Activated CD8-positive, alpha-beta T cell treated with anti-CD3 and anti-CD28 coated beads for 36 hours (primary cell): ENCODE data around the gene CPEB4. TPM values are rescaled to one million over a fixed set of nuclear protein-coding genes. Genes with fewer than 3 reads are reported as not detected.

Experiments
- ATAC-seq: fragments of 200-7000 bp; cut with Tn5 transposase; one replicate; pipeline ENCODE4 v1.10.0; 2021; ENCODE audit warnings: mild to moderate bottlenecking, moderate library complexity
- CTCF ChIA-PET: fragments of 350-600 bp; sonication (Branson Sonifier 250); formaldehyde crosslinking; loops from one replicate; lab custom pipeline; 2021; ENCODE audit warnings: antibody characterized with exemption; lab: Charles Lee
- POLR2A ChIA-PET: fragments of 350-600 bp; sonication (Branson Sonifier 250); formaldehyde crosslinking; loops from one replicate; lab custom pipeline; 2021; ENCODE audit warnings: antibody characterized with exemption; lab: Charles Lee
- DNase-seq: peaks from one replicate; pipeline ENCODE4 v3.0.0-alpha.2; 2020
- H3K27ac Mint-ChIP-seq: one replicate; pipeline ENCODE4 v1.8.0; 2021; ENCODE audit warnings: mild to moderate bottlenecking, mixed read lengths
- H3K27me3 Mint-ChIP-seq: one replicate; pipeline ENCODE4 v1.8.0; 2021; ENCODE audit warnings: mixed read lengths
- H3K36me3 Mint-ChIP-seq: one replicate; pipeline ENCODE4 v1.8.0; 2021; ENCODE audit warnings: low read depth, mixed read lengths
- H3K4me1 Mint-ChIP-seq: one replicate; pipeline ENCODE4 v1.8.0; 2021; ENCODE audit warnings: low read depth, mixed read lengths
- H3K4me3 Mint-ChIP-seq: one replicate; pipeline ENCODE4 v1.8.0; 2021; ENCODE audit warnings: mild to moderate bottlenecking, moderate library complexity, mixed read lengths
- H3K9me3 Mint-ChIP-seq: one replicate; pipeline ENCODE4 v1.8.0; 2021; ENCODE audit warnings: mixed read lengths
- intact Hi-C: fragments of 100-400 bp; cut with micrococcal nuclease; formaldehyde crosslinking; loops from one replicate; pipeline ENCODE4 v1.10.0; 2022
- total RNA-seq, 2 experiments: library from RNA; stranded (reverse); gene quantifications; one replicate each; pipeline ENCODE4 v1.2.3, GENCODE V29; 2021
- TF ChIP-seq, protein P1 (sequence below): fragments of 200-600 bp; IDR thresholded peaks from one replicate; pipeline ENCODE4 v1.8.0; 2022; ENCODE audit warnings: antibody characterized with exemption, mild to moderate bottlenecking

The CPEB4 gene
- total RNA-seq, 2 experiments from 2014 or later = 8.8 to 9.0 TPM

DNA sequence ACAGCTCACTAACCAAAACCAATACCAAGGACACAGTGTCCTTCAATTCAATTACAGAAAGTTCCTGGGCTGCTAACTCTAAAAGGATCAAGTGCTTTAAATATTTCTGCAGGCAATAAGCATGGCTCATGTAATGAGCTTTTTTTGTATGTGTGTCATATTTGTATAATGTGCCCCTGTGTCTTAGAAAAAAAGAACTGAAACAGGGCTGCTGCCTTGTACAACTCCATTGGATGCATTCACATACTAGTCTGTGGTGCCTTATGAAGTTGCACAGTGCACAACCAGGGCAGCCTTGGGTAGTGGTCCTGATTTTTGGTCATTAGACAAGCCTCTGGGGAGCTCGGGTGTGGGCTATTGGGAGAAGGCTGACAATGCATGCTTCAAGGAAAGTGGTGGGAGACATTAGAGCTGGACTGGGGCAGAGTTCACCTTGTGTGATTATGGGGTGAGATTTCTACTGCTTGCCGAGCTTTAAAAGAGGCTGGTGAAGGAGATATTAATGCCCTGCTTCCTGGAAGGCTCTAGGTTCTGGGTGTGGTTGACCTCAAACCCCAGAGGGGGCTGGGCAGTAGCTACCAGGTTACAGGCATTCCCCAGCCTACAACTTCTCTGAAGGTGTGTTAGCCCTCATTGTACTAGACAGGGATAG, 3.6 kb upstream of the CPEB4 start:
- TF ChIP-seq, protein P1, sequence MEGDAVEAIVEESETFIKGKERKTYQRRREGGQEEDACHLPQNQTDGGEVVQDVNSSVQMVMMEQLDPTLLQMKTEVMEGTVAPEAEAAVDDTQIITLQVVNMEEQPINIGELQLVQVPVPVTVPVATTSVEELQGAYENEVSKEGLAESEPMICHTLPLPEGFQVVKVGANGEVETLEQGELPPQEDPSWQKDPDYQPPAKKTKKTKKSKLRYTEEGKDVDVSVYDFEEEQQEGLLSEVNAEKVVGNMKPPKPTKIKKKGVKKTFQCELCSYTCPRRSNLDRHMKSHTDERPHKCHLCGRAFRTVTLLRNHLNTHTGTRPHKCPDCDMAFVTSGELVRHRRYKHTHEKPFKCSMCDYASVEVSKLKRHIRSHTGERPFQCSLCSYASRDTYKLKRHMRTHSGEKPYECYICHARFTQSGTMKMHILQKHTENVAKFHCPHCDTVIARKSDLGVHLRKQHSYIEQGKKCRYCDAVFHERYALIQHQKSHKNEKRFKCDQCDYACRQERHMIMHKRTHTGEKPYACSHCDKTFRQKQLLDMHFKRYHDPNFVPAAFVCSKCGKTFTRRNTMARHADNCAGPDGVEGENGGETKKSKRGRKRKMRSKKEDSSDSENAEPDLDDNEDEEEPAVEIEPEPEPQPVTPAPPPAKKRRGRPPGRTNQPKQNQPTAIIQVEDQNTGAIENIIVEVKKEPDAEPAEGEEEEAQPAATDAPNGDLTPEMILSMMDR = no peak
- Mint-ChIP-seq H3K9me3 (peaks cover 8% of the 10 kb centered on the region), H3K27me3 (no peaks in the 10 kb centered on the region), H3K27ac (peak overlapping the region; percentile 50), H3K36me3 (peaks cover 5% of the 10 kb centered on the region), H3K4me1 (peaks cover 49% of the 10 kb centered on the region), H3K4me3 (no peak overlapping the region)
- ATAC-seq (no peak), DNase-seq (peak; percentile 75)
- ChIA-PET POLR2A (interaction anchor here (1.1 to 1.9 kb wide), 2 partner anchors 17 to 33 kb away, joined by 4 to 7 read pairs; no protein-coding TSS in a partner anchor), CTCF (interaction anchor here (0.6 to 2.6 kb wide), 6 partner anchors 11 to 291 kb away, joined by 3 to 7 read pairs (median 5); no protein-coding TSS in a partner anchor)
- intact Hi-C loops = no loop called here

DNA sequence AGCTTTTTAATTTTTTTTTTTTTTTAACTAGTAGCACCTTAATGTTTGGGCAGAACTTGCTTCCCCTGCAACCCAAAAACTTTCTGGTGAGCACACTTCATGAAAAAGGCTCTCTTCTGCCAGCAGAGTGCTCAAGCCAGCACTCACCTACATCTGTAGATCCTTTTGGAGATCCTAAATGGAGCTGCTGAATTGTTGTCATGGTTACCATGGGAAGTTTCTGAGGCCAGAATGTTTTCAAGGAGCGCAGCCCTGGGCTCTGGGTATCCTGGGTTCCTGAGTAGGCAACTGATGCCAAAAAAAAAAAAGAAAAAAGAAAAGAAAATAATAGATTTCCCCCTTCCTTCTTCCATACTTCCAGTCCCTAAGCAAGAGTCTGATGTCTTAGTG, 3.1 kb upstream of the CPEB4 start:
- Mint-ChIP-seq H3K27ac (peak overlapping the region; percentile 22), H3K27me3 (no peaks in the 10 kb centered on the region), H3K4me3 (no peak overlapping the region), H3K9me3 (peaks cover 8% of the 10 kb centered on the region), H3K4me1 (peaks cover 54% of the 10 kb centered on the region), H3K36me3 (peaks cover 5% of the 10 kb centered on the region)
- ChIA-PET POLR2A (interaction anchor here (1.1 to 1.9 kb wide), 2 partner anchors 16 to 33 kb away, joined by 4 to 7 read pairs; no protein-coding TSS in a partner anchor), CTCF (interaction anchor here (1.3 to 2.6 kb wide), 5 partner anchors 11 to 291 kb away, joined by 3 to 7 read pairs (median 6); no protein-coding TSS in a partner anchor)
- TF ChIP-seq, protein P1 = no peak
- ATAC-seq = no peak
- intact Hi-C loops = no loop called here
- DNase-seq = no peak

DNA sequence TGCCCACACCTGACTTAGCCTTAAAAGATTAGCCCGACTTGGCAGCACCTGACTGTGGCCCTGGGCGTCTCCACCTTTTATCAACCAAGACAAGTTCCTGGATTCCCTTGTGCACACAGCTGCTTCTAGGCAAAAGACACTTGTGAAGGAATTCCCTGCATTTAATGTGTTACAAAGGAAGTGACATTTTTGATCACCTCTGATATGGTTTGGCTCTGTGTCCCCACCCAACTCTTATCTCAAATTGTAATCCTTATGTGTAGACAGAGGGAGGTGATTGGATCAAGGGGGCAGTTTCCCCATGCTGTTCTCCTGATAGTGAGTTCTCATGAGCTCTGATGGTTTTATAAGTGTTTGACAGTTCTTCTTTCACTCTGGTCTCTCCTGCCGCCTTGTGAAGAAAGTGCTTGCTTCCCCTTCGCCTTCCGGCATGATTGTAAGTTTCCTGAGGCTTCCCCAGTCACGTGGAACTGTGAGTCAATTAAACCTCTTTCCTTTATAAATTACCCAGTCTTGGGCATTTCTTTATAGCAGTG, 2.6 kb upstream of the CPEB4 start:
- peaks cover 8% of the 10 kb centered on the region for H3K9me3 Mint-ChIP-seq
- H3K27me3 Mint-ChIP-seq = no peaks in the 10 kb centered on the region
- POLR2A ChIA-PET = no interaction called here
- peaks cover 59% of the 10 kb centered on the region for H3K4me1 Mint-ChIP-seq
- ATAC-seq = no peak
- H3K36me3 Mint-ChIP-seq = peaks cover 5% of the 10 kb centered on the region
- H3K27ac Mint-ChIP-seq = peak overlapping the region; percentile 22
- no peak overlapping the region for H3K4me3 Mint-ChIP-seq
- DNase-seq = no peak
- intact Hi-C loops = no loop called here
- CTCF ChIA-PET = interaction anchor here (1.2 to 1.4 kb wide), 4 partner anchors 18 to 292 kb away, joined by 3 read pairs; no protein-coding TSS in a partner anchor
- TF ChIP-seq, protein P1 = no peak

DNA sequence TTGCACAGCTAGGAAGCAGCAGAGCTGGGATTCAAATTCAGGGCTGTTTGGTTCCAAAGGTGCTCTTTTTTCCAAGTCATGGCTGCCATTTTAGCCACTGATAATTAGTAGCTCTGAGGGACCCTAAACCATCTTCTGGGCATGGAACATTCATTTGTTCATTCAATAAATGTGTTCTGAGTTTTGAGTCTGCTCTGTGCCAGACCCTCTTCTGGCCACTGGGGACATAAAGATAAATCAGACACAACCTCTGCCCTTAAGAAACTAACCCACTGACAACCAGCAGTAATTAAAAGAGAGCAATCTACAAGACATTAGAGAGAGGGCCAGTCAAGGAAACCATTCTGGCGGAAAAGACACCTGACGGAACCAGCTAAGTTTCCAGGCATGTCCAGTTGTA, 2.0 kb upstream of the CPEB4 start:
- H3K4me1 Mint-ChIP-seq = peaks cover 63% of the 10 kb centered on the region
- no peaks in the 10 kb centered on the region for H3K27me3 Mint-ChIP-seq
- H3K4me3 Mint-ChIP-seq = no peak overlapping the region

More for the DNA sequence above, 2.0 kb upstream of the CPEB4 start:
- Mint-ChIP-seq H3K27ac (no peak overlapping the region), H3K9me3 (peaks cover 8% of the 10 kb centered on the region), H3K36me3 (peaks cover 5% of the 10 kb centered on the region)
- DNase-seq = no peak
- intact Hi-C loops = no loop called here
- ChIA-PET CTCF (interaction anchor here (1.2 to 1.5 kb wide), 3 partner anchors 17 to 313 kb away, joined by 3 read pairs; no protein-coding TSS in a partner anchor), POLR2A (no interaction called here)
- no peak for ATAC-seq
- TF ChIP-seq, protein P1 = peak; percentile 16
